Endothelial cell of umbilical vein (primary cell): ENCODE data around the gene RBMS3. TPM values are rescaled to one million over a fixed set of nuclear protein-coding genes. Genes with fewer than 3 reads are reported as not detected.

Experiments used
- BruUV-seq: library from RNA; stranded (reverse); fragments of 400-500 nt; replicated peaks from 2 replicates; lab custom pipeline; 2021; lab: Mats Ljungman, UMichigan
- CTCF ChIA-PET: fragments of 300-600, 350-600 bp; sonication (Branson Sonifier 250); formaldehyde crosslinking; loops from one replicate; lab custom pipeline; 2021; ENCODE audit warnings: antibody characterized with exemption, inconsistent platforms; lab: Charles Lee
- POLR2A ChIA-PET: fragments of 300-600, 350-600 bp; sonication (Branson Sonifier 250); formaldehyde crosslinking; loops from one replicate; lab custom pipeline; 2021; ENCODE audit warnings: antibody characterized with exemption, inconsistent platforms; lab: Charles Lee
- DNase-seq: peaks from one replicate; pipeline ENCODE4 v3.0.0-alpha.2; 2011; ENCODE audit warnings: low read depth, low spot score
- FAIRE-seq: peaks from 2 replicates; lab custom pipeline; 2011; peaks lifted over from hg19 to GRCh38; lab: Jason Lieb, UNC
- H2AFZ ChIP-seq: 2 replicates; pipeline ENCODE4 v1.6.0; 2012; ENCODE audit warnings: low read depth, low read length, control low read depth, inconsistent platforms
- H3K27ac ChIP-seq: 2 replicates; pipeline ENCODE4 v1.5.1; 2011; ENCODE audit warnings: low read depth, mild to moderate bottlenecking, control low read depth, low read length, moderate library complexity; ENCODE audit not compliant: insufficient read depth
- H3K27me3 ChIP-seq, 2 experiments: 2 replicates each; pipeline versions ENCODE4 v1.6.0 to v1.6.1; 2011; ENCODE audit warnings: low read length in 2 of 2, mixed read lengths in 1 of 2; ENCODE audit not compliant: control insufficient read depth in 2 of 2, insufficient read depth in 2 of 2
- H3K36me3 ChIP-seq, 2 experiments: 2 replicates in 1 of 2; 3 replicates in 1 of 2; pipeline ENCODE4 v1.5.1; 2011; ENCODE audit warnings: low read length in 2 of 2, mild to moderate bottlenecking in 1 of 2, moderate library complexity in 1 of 2; ENCODE audit not compliant: control insufficient read depth in 2 of 2, insufficient read depth in 2 of 2; ENCODE audit errors: extremely low read depth in 1 of 2
- H3K4me1 ChIP-seq: 3 replicates; pipeline ENCODE4 v1.5.1; 2011; ENCODE audit warnings: mild to moderate bottlenecking, low read length; ENCODE audit not compliant: control insufficient read depth, insufficient read depth; ENCODE audit errors: extremely low read depth
- H3K4me2 ChIP-seq: 2 replicates; pipeline ENCODE4 v1.6.1; 2011; ENCODE audit warnings: low read length, control low read depth, mixed read lengths; ENCODE audit not compliant: insufficient read depth
- H3K4me3 ChIP-seq, 3 experiments: fragments of 200-600 bp in 1 of 3; sonication (generic), shearing (Covaris generic) in 1 of 3; replicated peaks in 1 of 3; 2 replicates each; pipeline ENCODE4 v1.5.1; 2011 to 2016; ENCODE audit warnings: control low read depth in 3 of 3, low read length in 3 of 3, mild to moderate bottlenecking in 2 of 3, inconsistent platforms in 1 of 3, low read depth in 1 of 3, moderate library complexity in 1 of 3; ENCODE audit not compliant: insufficient read depth in 1 of 3
- H3K79me2 ChIP-seq: 2 replicates; pipeline ENCODE4 v1.6.0; 2012; ENCODE audit warnings: low read length, inconsistent platforms; ENCODE audit not compliant: control insufficient read depth, insufficient read depth
- H3K9ac ChIP-seq: replicated peaks from 2 replicates; pipeline ENCODE3; 2011; ENCODE audit warnings: low read length, control low read depth; ENCODE audit not compliant: insufficient read depth; ENCODE audit errors: extremely low read depth
- H3K9me1 ChIP-seq: replicated peaks from 3 replicates; pipeline ENCODE4 v1.6.0; 2011; ENCODE audit warnings: mild to moderate bottlenecking, low read length; ENCODE audit not compliant: control insufficient read depth, insufficient read depth; ENCODE audit errors: extremely low read depth
- H3K9me3 ChIP-seq: replicated peaks from 2 replicates; pipeline ENCODE4 v1.5.1; 2012; ENCODE audit warnings: low read length, inconsistent platforms; ENCODE audit not compliant: control insufficient read depth, insufficient read depth
- H4K20me1 ChIP-seq: replicated peaks from 2 replicates; pipeline ENCODE3; 2011; ENCODE audit warnings: mild to moderate bottlenecking, low read length; ENCODE audit not compliant: control insufficient read depth, insufficient read depth; ENCODE audit errors: extremely low read depth
- CTCF ChIP-seq, 2 donors: IDR thresholded peaks; 1 replicate in 1 of 2; 2 replicates in 1 of 2; pipeline ENCODE4 v1.5.1; 2011; ENCODE audit warnings: low read length in 2 of 2, mild to moderate bottlenecking in 2 of 2, moderate library complexity in 2 of 2, control low read depth in 1 of 2, inconsistent platforms in 1 of 2, low read depth in 1 of 2; ENCODE audit not compliant: insufficient read depth in 1 of 2; ENCODE audit errors: extremely low read depth in 1 of 2
- EZH2 ChIP-seq: IDR thresholded peaks from 2 replicates; pipeline ENCODE4 v1.6.1; 2012; ENCODE audit warnings: borderline replicate concordance, low read depth, mild to moderate bottlenecking, moderate library complexity, low read length, inconsistent platforms; ENCODE audit not compliant: severe bottlenecking
- FOS ChIP-seq: IDR thresholded peaks from 2 replicates; pipeline ENCODE4 v1.6.1; 2011; ENCODE audit warnings: mild to moderate bottlenecking, low read length, moderate library complexity, borderline replicate concordance; ENCODE audit not compliant: insufficient read depth
- GATA2 ChIP-seq: IDR thresholded peaks from 2 replicates; pipeline ENCODE4 v1.7.0; 2011; ENCODE audit warnings: low read depth, mild to moderate bottlenecking, moderate library complexity, mixed read lengths, low read length; ENCODE audit not compliant: insufficient read length, insufficient read depth
- JUN ChIP-seq: IDR thresholded peaks from 2 replicates; pipeline ENCODE4 v1.6.1; 2011; ENCODE audit warnings: borderline replicate concordance, low read depth; ENCODE audit not compliant: insufficient read length, insufficient read depth
- MAX ChIP-seq: IDR thresholded peaks from 2 replicates; pipeline ENCODE4 v1.6.1; 2011; ENCODE audit not compliant: insufficient read depth, insufficient read length
- MYC ChIP-seq: IDR thresholded peaks from one replicate; pipeline ENCODE4 v1.6.1; 2011; ENCODE audit warnings: mild to moderate bottlenecking, low read depth, low read length
- POLR2A ChIP-seq: IDR thresholded peaks from 2 replicates; pipeline ENCODE4 v1.6.1; 2012; ENCODE audit warnings: low read depth, mild to moderate bottlenecking, control low read depth, low read length
- POLR2AphosphoS5 ChIP-seq: IDR thresholded peaks from 2 replicates; pipeline ENCODE4 v1.6.1; 2012; ENCODE audit warnings: low read depth, mild to moderate bottlenecking, control low read depth, low read length, moderate library complexity; ENCODE audit not compliant: insufficient read depth
- dilution Hi-C: fragments of 300-500 bp; cut with MboI; formaldehyde crosslinking; loops from one replicate; pipeline ENCODE4 v1.15.0; 2019; ENCODE audit warnings: low sequenced_read_pairs; ENCODE audit not compliant: extremely low pct_ligation_motif_present
- intact Hi-C: fragments of 100-400 bp; cut with micrococcal nuclease; formaldehyde crosslinking; loops from one replicate; pipeline ENCODE4 v1.10.0; 2022
- polyA plus RNA-seq, 4 experiments: library from polyadenylated mRNA; depleted of rRNA in 3 of 4; stranded (reverse) in 3 of 4; unstranded in 1 of 4; fragments of >200 nt; gene quantifications; 2 replicates each; pipeline versions ENCODE4 v1.2.1 to v1.2.3, GENCODE V29; 2011 to 2012; ENCODE audit warnings: missing spikeins in 1 of 4
- total RNA-seq: library from RNA; stranded (reverse); gene quantifications from 2 replicates; pipeline ENCODE4 v1.2.3, GENCODE V29; 2021

RBMS3 gene
- total and polyA plus RNA-seq, 2 donors (not counting 3 experiments of a cell fraction or from before 2014, with no cell fraction given), result 13.6 to 42.3 TPM

- no peaks in the 10 kb centered on the region for H3K9me1 ChIP-seq
- no TSS peak for BruUV-seq
- peak overlapping the region; percentile 54 for H3K4me2 ChIP-seq
- H3K4me3 ChIP-seq, result no peak overlapping the region
- dilution Hi-C loops, result no loop called here
- peaks cover 53% of the 10 kb centered on the region for H3K79me2 ChIP-seq
- TF ChIP-seq POLR2AphosphoS5 (no peak), GATA2 (peak; percentile 11)
- intact Hi-C loops, result no loop called here
- H3K9ac ChIP-seq, result no peak overlapping the region
- no peaks in the 10 kb centered on the region for H3K9me3 ChIP-seq
- DNase-seq (no peak), FAIRE-seq (no peak)
- no peaks in the 10 kb centered on the region for H3K36me3 ChIP-seq
- no peak overlapping the region for H2AFZ ChIP-seq
- ChIA-PET CTCF (no interaction called here), POLR2A (no interaction called here)
- H4K20me1 ChIP-seq, result no peaks in the 10 kb centered on the region
- no peaks in the 10 kb centered on the region for H3K27me3 ChIP-seq
- H3K27ac ChIP-seq, result peak overlapping the region; percentile 57
- peaks cover 40% of the 10 kb centered on the region for H3K4me1 ChIP-seq
These were observed 50.8 kb downstream of the RBMS3 start for GRCh38 chr3:29331456-29332194.

- Histone ChIP-seq H3K9ac (no peak overlapping the region), H3K9me1 (no peaks in the 10 kb centered on the region), H4K20me1 (no peaks in the 10 kb centered on the region), H3K4me3 (no peak overlapping the region), H3K27me3 (no peaks in the 10 kb centered on the region), H3K4me1 (peaks cover 40% of the 10 kb centered on the region), H3K4me2 (peak overlapping the region; percentile 54), H3K27ac (peak overlapping the region; percentile 57), H3K9me3 (no peaks in the 10 kb centered on the region), H2AFZ (no peak overlapping the region), H3K79me2 (peaks cover 51% of the 10 kb centered on the region), H3K36me3 (no peaks in the 10 kb centered on the region)
- ChIA-PET POLR2A (no interaction called here), CTCF (no interaction called here)
- peak; percentile 51 for DNase-seq
- intact Hi-C loops (no loop called here), dilution Hi-C loops (no loop called here)
- TF ChIP-seq POLR2A (no peak), FOS (no peak), MAX (no peak), MYC (no peak), POLR2AphosphoS5 (no peak), EZH2 (no peak), CTCF (IDR thresholded peaks at IDR 0.05; ENCODE audit: extremely low read depth in 1 of 2, insufficient read depth in 1 of 2, low read depth in 1 of 2, low read length in 2 of 2) (no peak), JUN (no peak), GATA2 (no peak)
- FAIRE-seq, result peak; percentile 53
- BruUV-seq, result no TSS peak
These were observed 51.3 kb downstream of the RBMS3 start for GRCh38 chr3:29332195-29332637.
